ENCODE measurements around the gene OR52B2.

DNA sequence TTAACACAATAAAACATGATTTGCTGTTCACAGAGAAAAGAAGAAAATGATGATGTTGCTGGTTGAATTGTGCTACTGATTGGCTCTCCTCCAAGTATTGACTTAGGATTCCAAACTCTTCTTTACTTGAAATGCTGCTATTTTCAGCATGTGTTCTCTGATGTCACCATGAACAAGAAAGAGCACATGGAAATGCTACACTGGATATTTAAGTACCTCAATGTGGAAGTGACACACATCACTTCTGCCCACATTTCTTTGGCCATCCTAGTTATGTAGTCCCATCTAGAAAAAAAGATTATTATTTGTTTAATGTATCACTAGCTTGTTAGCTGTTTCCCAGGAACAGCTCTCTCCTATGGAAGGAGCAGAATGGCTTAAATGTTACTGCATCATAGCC lies 27.2 kb downstream of the OR52B2 start:
- TF ChIP-seq, protein P1, sequence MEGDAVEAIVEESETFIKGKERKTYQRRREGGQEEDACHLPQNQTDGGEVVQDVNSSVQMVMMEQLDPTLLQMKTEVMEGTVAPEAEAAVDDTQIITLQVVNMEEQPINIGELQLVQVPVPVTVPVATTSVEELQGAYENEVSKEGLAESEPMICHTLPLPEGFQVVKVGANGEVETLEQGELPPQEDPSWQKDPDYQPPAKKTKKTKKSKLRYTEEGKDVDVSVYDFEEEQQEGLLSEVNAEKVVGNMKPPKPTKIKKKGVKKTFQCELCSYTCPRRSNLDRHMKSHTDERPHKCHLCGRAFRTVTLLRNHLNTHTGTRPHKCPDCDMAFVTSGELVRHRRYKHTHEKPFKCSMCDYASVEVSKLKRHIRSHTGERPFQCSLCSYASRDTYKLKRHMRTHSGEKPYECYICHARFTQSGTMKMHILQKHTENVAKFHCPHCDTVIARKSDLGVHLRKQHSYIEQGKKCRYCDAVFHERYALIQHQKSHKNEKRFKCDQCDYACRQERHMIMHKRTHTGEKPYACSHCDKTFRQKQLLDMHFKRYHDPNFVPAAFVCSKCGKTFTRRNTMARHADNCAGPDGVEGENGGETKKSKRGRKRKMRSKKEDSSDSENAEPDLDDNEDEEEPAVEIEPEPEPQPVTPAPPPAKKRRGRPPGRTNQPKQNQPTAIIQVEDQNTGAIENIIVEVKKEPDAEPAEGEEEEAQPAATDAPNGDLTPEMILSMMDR (conservative IDR thresholded peaks at IDR 0.05 in 1 of 2, IDR thresholded peaks at IDR 0.05 in 1 of 2; ENCODE audit: extremely low read depth in 1 of 2, insufficient read depth in 1 of 2, low read depth in 1 of 2, low read length in 2 of 2), result no peak
- TF ChIP-seq EZH2 (IDR thresholded peaks at IDR 0.05; ENCODE audit: borderline replicate concordance, low read length), result no peak

Measured in mammary epithelial cell (primary cell).